ENCODE measurements around the gene MT1E.

- TF ChIP-seq EZH2 (optimal IDR thresholded peaks at IDR 0.05; ENCODE audit: low read depth, low read length) (no peak), CTCF (IDR thresholded peaks at IDR 0.05; ENCODE audit: low read length) (no peak)
Measured at GRCh38 chr16:56641166-56641565, 15.6 kb downstream of the MT1E start.
